ENCODE measurements around the gene TMEM140.

GRCh38 chr7:135177028-135177696 is 29.3 kb downstream of the TMEM140 start:
- TF ChIP-seq, protein P1, sequence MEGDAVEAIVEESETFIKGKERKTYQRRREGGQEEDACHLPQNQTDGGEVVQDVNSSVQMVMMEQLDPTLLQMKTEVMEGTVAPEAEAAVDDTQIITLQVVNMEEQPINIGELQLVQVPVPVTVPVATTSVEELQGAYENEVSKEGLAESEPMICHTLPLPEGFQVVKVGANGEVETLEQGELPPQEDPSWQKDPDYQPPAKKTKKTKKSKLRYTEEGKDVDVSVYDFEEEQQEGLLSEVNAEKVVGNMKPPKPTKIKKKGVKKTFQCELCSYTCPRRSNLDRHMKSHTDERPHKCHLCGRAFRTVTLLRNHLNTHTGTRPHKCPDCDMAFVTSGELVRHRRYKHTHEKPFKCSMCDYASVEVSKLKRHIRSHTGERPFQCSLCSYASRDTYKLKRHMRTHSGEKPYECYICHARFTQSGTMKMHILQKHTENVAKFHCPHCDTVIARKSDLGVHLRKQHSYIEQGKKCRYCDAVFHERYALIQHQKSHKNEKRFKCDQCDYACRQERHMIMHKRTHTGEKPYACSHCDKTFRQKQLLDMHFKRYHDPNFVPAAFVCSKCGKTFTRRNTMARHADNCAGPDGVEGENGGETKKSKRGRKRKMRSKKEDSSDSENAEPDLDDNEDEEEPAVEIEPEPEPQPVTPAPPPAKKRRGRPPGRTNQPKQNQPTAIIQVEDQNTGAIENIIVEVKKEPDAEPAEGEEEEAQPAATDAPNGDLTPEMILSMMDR (IDR thresholded peaks at IDR 0.05; ENCODE audit: poor library complexity): no peak
- TF ChIP-seq EZH2phosphoT487 (IDR thresholded peaks at IDR 0.05; ENCODE audit: low read depth, severe bottlenecking, unreplicated experiment) (no peak), EZH2 (IDR thresholded peaks at IDR 0.05; ENCODE audit: borderline replicate concordance) (no peak)

Data from hepatocyte (in vitro differentiated cells).